GM19463 (cell line): ENCODE measurements around the gene LIFR.
"Not testable (repeated sequence)": the region's sequence is repeated elsewhere in the genome, so short reads cannot be mapped to it uniquely, and the experiment has no call there.

ENCODE experiments used
- ATAC-seq: cut with Tn5 transposase; IDR thresholded peaks from one replicate; pipeline ENCODE4 v1.9.1; 2021; ENCODE audit warnings: mild to moderate bottlenecking, moderate library complexity; ENCODE audit not compliant: unreplicated experiment

Gene LIFR

DNA sequence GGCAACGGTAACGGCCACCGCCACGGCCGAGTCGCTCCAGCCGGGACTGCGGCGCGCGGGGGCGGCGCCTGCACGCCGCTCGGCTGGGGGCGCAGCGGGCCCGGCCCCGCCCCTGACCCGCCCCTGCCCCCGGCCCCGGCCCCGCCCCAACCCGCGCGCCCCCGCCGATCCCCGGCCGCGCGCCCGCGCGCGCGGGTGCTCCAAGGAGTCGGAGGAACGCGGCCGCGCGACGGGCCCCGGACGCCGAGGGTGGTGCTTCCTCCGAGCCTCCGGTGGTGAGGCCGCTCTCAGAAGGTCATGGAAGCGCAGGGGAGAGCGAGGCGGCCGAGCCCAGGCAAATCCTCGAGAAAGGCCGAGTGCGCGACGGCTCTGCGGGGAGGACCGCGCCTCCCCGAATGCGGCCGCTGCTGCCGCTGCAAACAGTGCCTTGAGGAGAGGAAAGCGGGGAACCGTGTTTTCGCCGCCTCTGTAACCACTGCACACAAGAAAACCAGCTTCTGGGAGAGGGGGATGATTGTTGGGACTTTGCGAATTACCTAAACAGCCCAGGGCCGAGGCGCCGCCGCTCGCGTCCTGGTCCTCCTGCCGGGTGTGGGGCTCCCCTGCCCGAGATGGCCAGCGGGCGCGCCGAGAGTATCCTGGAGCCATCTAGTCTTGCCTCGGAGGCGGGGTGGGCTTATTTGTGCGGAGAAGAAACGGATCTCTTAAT is at the start of gene LIFR:
Gene LIFR, minus strand, starts transcription at position 48 of the 709 bp plus-strand sequence. CDS start 25,999 bp downstream, outside the sequence.
- peak; percentile 59 for ATAC-seq

DNA sequence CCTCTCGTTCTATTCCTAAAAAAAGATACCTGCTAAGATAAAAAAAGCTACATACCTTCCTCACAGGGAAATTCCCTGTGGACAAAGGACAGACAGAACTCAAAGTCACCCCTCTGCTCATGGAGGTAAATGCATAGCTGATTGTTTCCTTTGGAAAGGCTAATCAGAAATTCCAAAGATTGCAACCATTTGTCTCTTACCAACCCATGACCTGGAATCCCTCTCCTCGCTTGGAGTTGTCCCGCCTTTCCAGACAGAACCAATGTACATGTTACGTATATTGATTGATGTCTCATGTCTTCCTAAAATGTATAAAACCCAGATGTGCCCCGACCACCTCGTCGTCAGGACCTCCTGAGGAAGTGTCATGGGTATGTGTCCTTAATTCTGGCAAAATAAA is 49.2 kb upstream of the LIFR start:
- ATAC-seq: no peak

- no peak for ATAC-seq
Measured at GRCh38 chr5:38603691-38604090, 47.2 kb upstream of the LIFR start.

DNA sequence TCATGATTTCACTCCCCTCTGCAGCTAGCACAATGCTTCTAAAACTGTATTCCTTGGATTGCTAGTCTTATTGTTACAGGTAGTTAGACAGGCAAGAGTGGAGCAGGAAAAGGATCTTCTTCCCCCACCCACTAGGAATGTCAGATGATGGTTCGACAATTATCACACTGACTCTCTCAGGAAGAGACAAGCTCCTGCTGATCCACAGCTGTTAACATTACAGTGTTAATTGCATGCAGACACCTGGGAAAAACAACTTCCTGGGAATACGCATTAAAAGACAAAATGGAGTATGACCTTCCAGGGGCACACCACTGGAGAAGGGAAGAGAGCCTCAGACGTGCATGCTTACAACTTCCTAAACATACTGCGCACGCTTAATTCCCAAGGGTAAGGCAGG is 46.2 kb upstream of the LIFR start:
- no peak for ATAC-seq

DNA sequence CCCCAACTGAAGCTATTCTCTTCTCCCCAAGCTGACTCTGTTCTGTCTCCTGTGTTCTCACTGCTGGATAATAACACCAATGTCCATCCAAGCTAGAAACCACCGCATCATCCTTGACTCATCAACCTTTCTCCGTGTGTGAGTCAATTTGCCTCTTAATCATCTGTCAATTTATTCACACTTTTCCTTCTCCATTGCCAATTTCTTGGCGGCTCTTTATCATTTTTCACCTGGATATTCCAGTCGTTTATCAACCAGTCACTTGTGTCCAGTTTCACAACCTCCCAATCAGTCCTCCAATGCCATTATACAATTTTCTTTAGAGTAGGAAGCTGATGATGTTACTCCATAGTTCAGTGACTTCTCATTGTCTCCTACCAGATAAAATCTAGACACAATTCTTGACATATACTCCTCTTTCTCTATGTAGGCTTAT is 45.4 kb upstream of the LIFR start:
- ATAC-seq: no peak

GRCh38 chr5:38601133-38601862 is 44.9 kb upstream of the LIFR start:
- no peak for ATAC-seq

- ATAC-seq: no peak
Measured at GRCh38 chr5:38600329-38601045, 44.0 kb upstream of the LIFR start.

DNA sequence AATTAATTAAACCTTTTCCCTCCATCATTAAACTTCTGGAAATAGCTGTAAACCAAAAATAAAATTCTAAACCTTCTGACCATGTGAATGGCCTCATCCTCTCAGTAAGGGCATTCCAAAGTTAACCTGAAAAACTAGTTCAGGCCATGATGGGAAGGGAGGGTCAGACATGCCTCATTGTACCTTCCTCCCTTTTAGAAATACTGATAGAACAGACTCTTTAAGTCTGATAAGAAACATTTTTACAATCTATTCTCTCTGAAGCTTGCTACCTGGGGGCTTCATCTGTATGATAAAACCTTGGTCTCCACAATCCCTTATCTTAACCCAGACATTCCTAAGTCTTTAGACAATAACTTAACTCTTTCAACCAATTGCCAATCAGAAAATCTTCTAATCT is 43.3 kb upstream of the LIFR start:
- ATAC-seq: not testable (repeated sequence)

GRCh38 chr5:38598994-38599617 is 42.7 kb upstream of the LIFR start:
- no peak for ATAC-seq

GRCh38 chr5:38598296-38598993 is 42.0 kb upstream of the LIFR start:
- ATAC-seq: no peak

- ATAC-seq: no peak
Measured at GRCh38 chr5:38596981-38597380, 40.5 kb upstream of the LIFR start.

DNA sequence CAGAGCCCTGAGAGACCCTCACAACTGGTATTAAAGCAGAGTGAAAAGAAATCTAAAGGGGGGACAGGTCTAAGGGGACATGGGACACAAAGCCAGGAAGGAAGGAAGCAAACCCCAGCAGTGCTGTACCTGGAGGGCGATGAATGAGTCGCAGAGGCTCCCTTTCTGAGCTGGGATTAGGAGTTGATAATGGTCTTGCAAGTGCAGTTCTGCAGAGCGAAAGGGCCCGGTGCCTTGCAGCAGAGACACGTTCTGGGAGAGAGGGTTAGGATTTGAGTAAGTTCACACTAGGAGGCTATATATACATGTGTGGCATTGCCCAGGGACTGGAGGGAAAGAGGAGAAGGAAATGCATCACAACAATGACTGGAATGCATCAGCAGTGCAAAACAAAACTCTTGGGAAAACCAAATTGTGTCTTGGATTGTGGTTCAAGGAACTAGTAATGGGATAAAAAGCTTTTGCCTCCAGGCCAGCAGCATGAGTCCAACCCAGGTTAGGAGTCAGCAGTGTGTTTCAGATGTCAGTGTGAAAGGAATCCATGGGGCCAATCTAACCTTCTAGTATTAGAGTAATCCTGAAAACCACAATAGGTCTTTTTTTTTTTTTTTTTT is 38.8 kb upstream of the LIFR start:
- ATAC-seq: no peak

- no peak for ATAC-seq
Measured at GRCh38 chr5:38593959-38594358, 37.5 kb upstream of the LIFR start.

DNA sequence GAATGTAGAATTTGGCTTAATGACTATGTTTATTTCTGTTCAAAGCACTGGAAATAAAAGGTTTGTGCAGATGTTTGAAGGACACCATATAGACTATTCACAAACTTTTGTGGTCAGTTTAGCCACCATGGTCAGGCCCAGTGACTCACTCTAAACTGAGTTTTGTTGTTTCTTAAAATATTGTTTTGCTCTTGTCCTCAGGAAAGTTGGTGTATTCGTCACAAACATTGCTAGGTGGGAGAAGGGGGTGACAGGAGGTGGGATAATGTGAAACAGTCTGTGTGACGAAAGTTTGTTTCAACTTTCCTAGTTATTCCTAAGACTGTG is 35.0 kb upstream of the LIFR start:
- no peak for ATAC-seq

DNA sequence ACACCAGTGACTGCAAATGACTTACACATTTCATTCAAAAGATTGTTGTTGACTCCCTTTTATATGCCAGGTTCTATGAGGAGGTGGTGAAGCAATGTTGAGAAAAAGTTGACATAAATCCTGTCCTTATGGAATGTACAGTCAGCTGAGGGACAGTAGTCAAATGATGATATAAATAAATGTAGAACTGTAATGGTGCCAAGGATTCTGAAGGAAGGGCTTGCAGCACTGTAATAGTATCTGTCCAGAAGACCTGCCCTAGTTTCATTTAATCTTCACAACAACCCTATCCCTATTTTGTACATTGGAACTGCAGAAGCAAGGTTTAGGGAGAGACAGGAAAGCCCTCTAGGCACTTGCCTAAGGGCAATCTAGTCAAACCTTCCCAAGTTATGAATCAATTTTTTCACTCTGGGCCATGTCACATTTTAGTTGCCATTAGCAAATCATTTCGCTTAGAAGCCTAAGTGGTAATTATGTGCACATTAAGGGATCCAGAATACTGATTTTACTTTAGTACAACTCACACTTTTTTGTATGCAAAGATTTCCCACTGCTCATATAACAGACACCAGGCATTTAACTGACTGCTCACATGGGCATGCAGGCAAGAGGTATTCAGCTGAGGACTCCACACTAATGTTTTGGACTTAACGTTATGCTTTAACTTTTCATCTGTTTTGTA is 34.5 kb upstream of the LIFR start:
- ATAC-seq: no peak

DNA sequence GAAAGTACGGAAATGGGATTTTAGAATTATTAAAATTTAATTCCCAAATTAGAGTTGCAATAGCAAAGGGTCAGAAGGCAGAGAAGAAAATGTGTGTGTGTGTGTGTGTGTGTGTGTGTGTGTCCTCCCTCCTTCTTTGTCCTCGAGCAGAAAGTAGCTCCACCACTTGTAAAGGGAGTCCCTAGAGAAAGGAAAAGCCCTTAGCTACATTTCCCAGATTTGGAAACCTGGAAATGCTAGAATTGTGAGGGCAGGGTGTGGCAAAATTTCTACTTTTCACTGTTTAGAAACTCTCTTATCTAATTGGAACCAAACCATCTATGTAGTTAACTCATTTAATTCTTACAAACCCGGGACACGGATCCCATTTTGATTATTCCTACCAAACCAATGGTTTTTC is 33.2 kb upstream of the LIFR start:
- ATAC-seq: no peak

DNA sequence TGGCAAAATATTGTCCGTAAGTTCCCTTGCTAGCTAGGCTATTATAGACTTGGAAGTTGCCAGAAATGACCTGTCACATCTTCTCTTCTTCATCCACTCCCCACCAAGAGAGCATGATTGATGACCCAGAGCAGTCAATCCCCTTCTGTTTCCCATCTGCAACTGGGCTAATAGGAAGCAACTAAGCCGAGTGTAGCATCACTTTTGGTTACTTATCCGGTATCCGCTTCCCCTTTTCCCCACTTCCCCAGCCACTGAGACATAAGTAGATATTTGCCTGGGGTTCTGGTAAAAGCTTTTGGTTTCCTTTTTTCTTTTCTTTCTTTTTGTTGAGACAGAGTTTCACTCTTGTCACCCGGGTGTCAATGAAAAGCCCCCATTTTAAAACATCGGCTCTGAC is 29.4 kb upstream of the LIFR start:
- ATAC-seq: no peak

DNA sequence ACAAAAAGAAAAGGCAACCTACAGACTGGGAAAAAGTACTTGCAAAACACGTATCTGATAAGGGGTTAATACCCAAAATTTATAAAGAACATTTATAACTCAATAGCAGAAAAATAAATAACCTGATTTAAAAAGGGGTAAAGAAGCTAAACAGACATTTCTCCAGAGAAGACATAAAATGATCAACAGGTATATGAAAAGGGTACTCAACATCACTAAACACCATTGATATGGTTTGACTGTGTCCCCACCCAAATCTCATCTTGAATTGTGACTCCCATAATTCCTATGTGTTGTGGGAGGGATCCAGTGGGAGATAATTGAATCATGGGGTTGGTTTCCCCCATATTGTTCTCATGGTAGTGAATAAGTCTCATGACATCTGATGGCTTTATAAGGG is 27.1 kb upstream of the LIFR start:
- ATAC-seq: no peak

- ATAC-seq: no peak
Measured at GRCh38 chr5:38582975-38583319, 26.5 kb upstream of the LIFR start.
